WTC11 (cell line): Measurements from ENCODE around the gene TTC39B.

Experiments used
- IRF2 ChIP-seq: sonication (generic); formaldehyde crosslinking; IDR thresholded peaks from 2 replicates; pipeline ENCODE4 v1.8.0; 2022; ENCODE audit warnings: low read depth, missing genetic modification reagents, borderline replicate concordance
- JUN ChIP-seq: sonication (generic); formaldehyde crosslinking; IDR thresholded peaks from 2 replicates; pipeline ENCODE4 v1.8.0; 2023; ENCODE audit warnings: mild to moderate bottlenecking, missing genetic modification reagents
- MYBL2 ChIP-seq: sonication (generic); formaldehyde crosslinking; IDR thresholded peaks from 2 replicates; pipeline ENCODE4 v1.8.1; 2023; ENCODE audit warnings: mild to moderate bottlenecking, moderate library complexity, missing genetic modification reagents
- SOX15 ChIP-seq: fragments of 250-450 bp; sonication (Bioruptor Pico); IDR thresholded peaks from 2 replicates; pipeline ENCODE4 v1.9.0; 2021; ENCODE audit warnings: mild to moderate bottlenecking
- SP1 ChIP-seq: sonication (generic); formaldehyde crosslinking; conservative IDR thresholded peaks from 2 replicates; pipeline ENCODE4 v1.8.1; 2022; ENCODE audit warnings: missing genetic modification reagents
- ZBTB21 ChIP-seq: sonication (generic); formaldehyde crosslinking; IDR thresholded peaks from 2 replicates; pipeline ENCODE4 v1.8.1; 2023; ENCODE audit warnings: mild to moderate bottlenecking, missing genetic modification reagents, borderline replicate concordance

DNA sequence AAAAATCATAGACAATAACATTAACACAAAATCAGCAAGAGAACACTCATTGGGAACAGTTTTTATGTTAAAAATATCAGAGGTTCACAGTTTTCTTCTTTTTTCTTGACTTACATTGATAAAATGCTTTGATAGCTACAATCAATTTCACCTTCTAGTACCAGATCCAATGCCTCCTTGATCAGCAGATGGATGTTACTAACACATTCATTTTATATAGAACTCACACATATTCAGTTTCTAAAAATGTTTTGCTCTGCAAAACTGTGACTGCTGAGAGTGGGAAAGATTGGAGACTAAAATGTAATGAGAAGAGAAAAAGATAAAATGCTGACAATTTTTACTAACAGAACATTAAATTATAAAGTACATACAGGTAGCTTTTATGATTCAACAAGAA lies 143.1 kb downstream of the TTC39B start:
- TF ChIP-seq IRF2 (CRISPR knock-in tag), result no peak
- TF ChIP-seq JUN (CRISPR knock-in tag), result no peak
- TF ChIP-seq MYBL2 (CRISPR knock-in tag), result no peak
- TF ChIP-seq ZBTB21, result no peak
- TF ChIP-seq SOX15 (CRISPR knock-in tag), result no peak
- TF ChIP-seq SP1, result no peak
